Heart left ventricle (tissue), 16 donors: ENCODE data around the gene CYP1B1. TPM values are rescaled to one million over a fixed set of nuclear protein-coding genes. Genes with fewer than 3 reads are reported as not detected.

ENCODE experiments used
- ATAC-seq, 4 donors: fragments of 200-7000 bp; cut with Tn5 transposase; one replicate each; pipeline ENCODE4 v1.9.1; 2020 to 2022; ENCODE audit warnings: moderate library complexity in 4 of 4, mild to moderate bottlenecking in 3 of 4, moderate number of reproducible peaks in 1 of 4
- DNase-seq, 5 donors: peaks; one replicate each; pipeline ENCODE4 v3.0.0-alpha.2; 2020
- H3K27ac ChIP-seq, 12 donors: fragments of 200-600 bp; sonication (generic) in 4 of 12; one replicate each; pipeline versions ENCODE4 v1.5.0 to v1.8.0; 2016 to 2022; ENCODE audit warnings: mild to moderate bottlenecking in 2 of 12
- H3K27me3 ChIP-seq, 9 donors: fragments of 200-600 bp; sonication (generic) in 2 of 9; one replicate each; pipeline versions ENCODE4 v1.5.1 to v1.8.0; 2016 to 2022; ENCODE audit warnings: mild to moderate bottlenecking in 3 of 9
- H3K36me3 ChIP-seq, 9 donors: fragments of 200-600 bp; sonication (generic) in 2 of 9; one replicate each; pipeline versions ENCODE4 v1.5.0 to v1.8.0; 2018 to 2022; ENCODE audit warnings: mild to moderate bottlenecking in 2 of 9
- H3K4me1 ChIP-seq, 12 donors: fragments of 200-600 bp; sonication (generic) in 4 of 12; one replicate each; pipeline versions ENCODE4 v1.5.0 to v1.8.0; 2016 to 2022; ENCODE audit warnings: mild to moderate bottlenecking in 3 of 12
- H3K4me3 ChIP-seq, 12 donors: fragments of 200-600 bp; sonication (generic) in 4 of 12; one replicate each; pipeline versions ENCODE4 v1.5.0 to v1.8.0; 2017 to 2022; ENCODE audit warnings: mild to moderate bottlenecking in 9 of 12, moderate library complexity in 4 of 12
- H3K9me3 ChIP-seq, 12 donors: fragments of 200-600 bp; sonication (generic) in 4 of 12; one replicate each; pipeline versions ENCODE4 v1.5.0 to v1.8.0; 2016 to 2022; ENCODE audit warnings: mild to moderate bottlenecking in 1 of 12
- POLR2A ChIP-seq, 2 donors: fragments of 450-650 bp; IDR thresholded peaks; one replicate each; pipeline ENCODE4 v1.6.1; 2017; ENCODE audit warnings: antibody characterized with exemption in 2 of 2, mild to moderate bottlenecking in 2 of 2, moderate library complexity in 2 of 2
- WGBS, 4 donors: extraction: QIAGEN DNeasy Blood & Tissue Kit in 2 of 4; methylation state at CpG; one replicate each; pipeline versions ENCODE4 v1.1.5 to v1.1.7; 2013 to 2018; 5-methylcytosine and 5-hydroxymethylcytosine counted together
- intact Hi-C, 10 donors: fragments of 100-400 bp; cut with DNase I; formaldehyde crosslinking; loops; one replicate each; pipeline versions ENCODE4 v1.11.1 to v1.14.2; 2022
- polyA plus RNA-seq, 2 donors: library from polyadenylated mRNA; stranded (reverse); fragments of 200-250 nt; gene quantifications; one replicate each; pipeline ENCODE4 v1.2.3, GENCODE V29; 2013
- total RNA-seq, 9 donors: library from RNA; depleted of rRNA in 2 of 9; stranded (reverse); fragments of >200 nt in 2 of 9; fragmentation: NEBNext Ultra II Directional in 3 of 9; extraction: Animal tissue kit (Norgen Biotek cat#: 25700) in 3 of 9; gene quantifications; one replicate each; pipeline versions ENCODE4 v1.1.0 to v1.2.4, GENCODE V29; 2016 to 2023
- TF ChIP-seq, protein P1 (sequence below), 12 donors: fragments of 200-600 bp; sonication (generic) in 4 of 12; IDR thresholded peaks; one replicate each; pipeline versions ENCODE4 v1.5.0 to v1.8.0; 2018 to 2022; ENCODE audit warnings: antibody characterized with exemption in 12 of 12, mild to moderate bottlenecking in 5 of 12
- donor health status: ischemic (EF 13 %, LVEDD 7.1; RV severe dilation, severe dysfunction).
- donor health status: healthy with polysubstance abuse.
- donor health status: DM: no; HTN: yes; CAD: no.
- donor health status: DM: no; HTN: no; CAD: no.
- donor health status: ischemic (EF 25% LVEDD 6.9; RV normal size, moderate dysfunction).
- donor health status: ischemic (EF 25% LVEDD 5.7; RV mildly dilated, moderate dysfunction).
- donor health status: healthy.
- donor health status: DM: yes; HTN: yes; CAD: no.
- donor health status: ischemic (EF 35%, LVEDD 5.7; RV mildly dilated, moderate dysfunction).
- donor health status: nonischemic (EF 11% LVEDD 7.7; RV severe dilation, severe dysfunction).
- donor health status: DM: yes; HTN: yes; CAD: no.
- donor health status: PGD.
- donor health status: ischemic (EF 29% LVEDD 5.4; RV normal size, mild dysfunction).
- donor health status: nonischemic (EF 23%, LVEDD 6.1; RV moderate dilation, normal function).

Gene CYP1B1
- total and polyA plus RNA-seq, 11 donors: 3.9 to 68.8 (median 20.5) TPM

DNA sequence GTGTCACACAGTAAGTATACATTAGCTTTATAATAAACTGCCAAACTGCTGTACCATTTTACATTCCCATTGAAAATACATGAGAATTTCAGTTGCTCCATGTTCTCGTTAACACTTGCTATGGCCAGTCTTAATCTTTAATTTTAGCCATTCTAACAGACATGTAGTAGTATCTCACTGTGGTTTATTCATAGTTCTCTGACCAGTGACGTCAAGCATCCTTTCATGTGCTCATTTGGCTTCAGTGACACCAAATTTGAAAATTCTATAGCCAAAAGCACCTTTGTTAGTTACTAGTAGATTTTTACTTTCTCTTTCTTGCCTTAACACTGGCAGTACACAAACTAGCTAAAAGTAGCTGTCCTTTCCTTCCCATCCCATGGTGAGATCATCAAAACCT is 43.0 kb downstream of the CYP1B1 start:
- H3K36me3 ChIP-seq: no peaks in the 10 kb centered on the region
- DNase-seq: no peak
- no peak for TF ChIP-seq POLR2A (IDR thresholded peaks at IDR 0.05)
- WGBS, 4 donors: 95 to 100% (median 95%) methylated on average over 2 of the region's 2 CpGs
- H3K9me3 ChIP-seq: no peaks in the 10 kb centered on the region
- no peak overlapping the region for H3K27ac ChIP-seq
- H3K4me1 ChIP-seq: peaks cover 0 to 20% (median 7%) of the 10 kb centered on the region in 12 donors
- H3K4me3 ChIP-seq: no peak overlapping the region
- intact Hi-C loops: no loop called here
- ATAC-seq: no peak
- peaks cover 0 to 26% (median 5%) of the 10 kb centered on the region in 9 donors for H3K27me3 ChIP-seq

DNA sequence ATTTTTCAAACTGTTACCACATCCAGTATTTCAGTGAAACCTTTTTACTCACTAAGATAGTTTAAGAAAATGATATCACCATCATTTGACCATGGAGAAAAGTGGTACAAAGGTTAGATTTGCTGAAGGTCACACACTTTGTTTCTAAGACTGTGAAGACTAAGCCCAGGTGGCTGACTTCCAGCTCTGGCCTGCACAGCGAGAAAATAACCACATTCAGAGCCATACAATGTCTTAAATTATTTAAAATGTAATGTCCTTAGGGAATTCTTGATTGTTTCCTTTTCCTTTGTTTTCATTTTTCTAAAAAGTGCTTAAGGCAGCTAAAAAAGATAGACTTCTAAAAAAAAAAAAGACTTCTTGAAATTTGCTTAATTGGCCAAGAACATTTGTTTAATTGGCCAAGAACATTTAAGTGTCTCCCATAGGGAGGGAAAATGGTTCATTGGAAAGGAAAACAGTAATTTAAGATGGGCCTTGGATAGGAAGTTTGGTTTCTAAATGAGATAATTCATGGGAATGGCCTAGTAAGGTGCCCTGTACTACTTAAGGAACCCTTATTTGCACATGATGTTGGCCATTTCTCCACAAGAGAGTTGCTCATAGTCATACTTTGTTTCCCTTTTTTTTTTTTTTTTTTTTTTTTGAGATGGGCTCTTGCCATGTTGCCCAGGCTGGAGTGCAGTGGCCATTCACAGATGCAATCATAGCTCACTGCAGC is 45.2 kb downstream of the CYP1B1 start:
- TF ChIP-seq, protein P1, sequence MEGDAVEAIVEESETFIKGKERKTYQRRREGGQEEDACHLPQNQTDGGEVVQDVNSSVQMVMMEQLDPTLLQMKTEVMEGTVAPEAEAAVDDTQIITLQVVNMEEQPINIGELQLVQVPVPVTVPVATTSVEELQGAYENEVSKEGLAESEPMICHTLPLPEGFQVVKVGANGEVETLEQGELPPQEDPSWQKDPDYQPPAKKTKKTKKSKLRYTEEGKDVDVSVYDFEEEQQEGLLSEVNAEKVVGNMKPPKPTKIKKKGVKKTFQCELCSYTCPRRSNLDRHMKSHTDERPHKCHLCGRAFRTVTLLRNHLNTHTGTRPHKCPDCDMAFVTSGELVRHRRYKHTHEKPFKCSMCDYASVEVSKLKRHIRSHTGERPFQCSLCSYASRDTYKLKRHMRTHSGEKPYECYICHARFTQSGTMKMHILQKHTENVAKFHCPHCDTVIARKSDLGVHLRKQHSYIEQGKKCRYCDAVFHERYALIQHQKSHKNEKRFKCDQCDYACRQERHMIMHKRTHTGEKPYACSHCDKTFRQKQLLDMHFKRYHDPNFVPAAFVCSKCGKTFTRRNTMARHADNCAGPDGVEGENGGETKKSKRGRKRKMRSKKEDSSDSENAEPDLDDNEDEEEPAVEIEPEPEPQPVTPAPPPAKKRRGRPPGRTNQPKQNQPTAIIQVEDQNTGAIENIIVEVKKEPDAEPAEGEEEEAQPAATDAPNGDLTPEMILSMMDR (IDR thresholded peaks at IDR 0.05): no peak
- WGBS, 4 donors: 21 to 58% (median 35%) methylated on average over 1 of the region's 1 CpG
- Histone ChIP-seq H3K27ac (no peak overlapping the region), H3K9me3 (no peaks in the 10 kb centered on the region), H3K27me3 (peaks cover 0 to 7% (median 3%) of the 10 kb centered on the region in 9 donors), H3K4me3 (no peak overlapping the region), H3K36me3 (no peaks in the 10 kb centered on the region), H3K4me1 (peaks cover 0 to 18% (median 7%) of the 10 kb centered on the region in 12 donors)
- intact Hi-C loops: no loop called here
- ATAC-seq: no peak
- DNase-seq: no peak

DNA sequence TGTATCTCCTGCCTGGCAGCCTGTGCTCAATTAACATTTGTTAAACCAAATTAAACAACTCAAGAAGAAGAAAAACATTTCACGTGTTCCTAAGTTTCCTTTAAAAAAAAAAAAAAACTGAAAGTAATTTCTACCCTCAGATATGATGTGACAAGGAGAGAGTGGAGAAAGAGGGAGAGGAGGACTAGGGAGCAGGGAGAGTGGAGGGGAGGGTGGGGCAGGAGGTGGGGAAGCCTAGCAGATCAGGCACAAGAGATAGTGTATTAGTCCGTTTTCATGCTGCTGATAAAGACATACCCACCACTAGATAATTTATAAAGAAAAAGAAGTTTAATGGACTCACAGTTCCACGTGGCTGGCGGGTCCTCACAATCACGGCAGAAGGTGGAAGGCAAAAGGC is 46.4 kb downstream of the CYP1B1 start:
- DNase-seq (no peak), ATAC-seq (no peak)
- Histone ChIP-seq H3K4me3 (no peak overlapping the region), H3K9me3 (no peaks in the 10 kb centered on the region), H3K27me3 (no peaks in the 10 kb centered on the region), H3K4me1 (peaks cover 0 to 18% (median 7%) of the 10 kb centered on the region in 12 donors), H3K36me3 (no peaks in the 10 kb centered on the region), H3K27ac (no peak overlapping the region)
- WGBS, 4 donors: 83 to 92% (median 88%) methylated on average over 5 of the region's 5 CpGs
- intact Hi-C loops: no loop called here
- no peak for TF ChIP-seq POLR2A (IDR thresholded peaks at IDR 0.05)
- TF ChIP-seq, protein P1 (IDR thresholded peaks at IDR 0.05): no peak

DNA sequence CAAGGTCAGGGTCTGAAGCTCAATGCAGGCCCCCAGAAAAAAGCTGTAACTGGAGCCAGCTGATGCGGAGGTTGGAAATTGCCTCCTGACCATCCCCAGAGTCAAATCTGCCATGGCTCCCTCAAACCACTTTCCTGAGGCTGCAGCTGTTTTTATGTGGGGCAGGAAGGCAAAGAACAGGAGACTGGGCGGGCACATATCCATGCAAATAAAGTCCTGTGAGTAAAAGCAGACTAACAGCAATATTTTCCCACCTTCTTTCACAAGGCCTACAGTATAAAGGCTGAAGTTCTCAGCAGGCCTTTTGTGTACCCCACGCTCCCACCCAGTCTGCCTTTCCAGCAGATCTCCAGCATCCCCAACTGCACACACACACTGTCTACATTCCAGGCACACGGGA is 47.1 kb downstream of the CYP1B1 start:
- Histone ChIP-seq H3K27me3 (no peaks in the 10 kb centered on the region), H3K36me3 (no peaks in the 10 kb centered on the region), H3K4me1 (peaks cover 0 to 18% (median 7%) of the 10 kb centered on the region in 12 donors), H3K9me3 (no peaks in the 10 kb centered on the region), H3K27ac (no peak overlapping the region), H3K4me3 (no peak overlapping the region)
- no peak for ATAC-seq
- intact Hi-C loops: no loop called here
- DNase-seq: no peak
- 92 to 97% (median 96%) methylated on average over 4 of the region's 4 CpGs for WGBS, 4 donors
- TF ChIP-seq, protein P1 (IDR thresholded peaks at IDR 0.05): no peak
- no peak for TF ChIP-seq POLR2A (IDR thresholded peaks at IDR 0.05)

DNA sequence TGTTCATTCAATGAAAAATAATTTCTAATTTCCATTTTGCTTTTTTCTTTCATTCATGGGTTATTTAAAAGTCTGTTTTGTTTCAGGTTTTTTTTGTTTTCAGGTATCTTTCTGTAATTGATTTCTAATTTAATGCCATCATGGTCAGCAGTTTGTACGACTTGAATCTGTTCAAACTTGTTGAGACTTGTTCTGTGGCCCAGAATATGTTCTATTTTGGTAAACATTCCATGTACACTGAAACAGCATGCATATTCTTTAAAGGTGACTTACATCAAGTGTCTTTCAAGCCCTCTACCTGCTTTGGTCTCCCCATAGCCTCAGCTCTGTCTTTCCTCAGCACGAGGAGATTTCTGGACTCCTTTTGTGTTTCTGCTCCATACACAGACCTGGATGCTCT is 49.1 kb downstream of the CYP1B1 start:
- no peak for TF ChIP-seq POLR2A (IDR thresholded peaks at IDR 0.05)
- TF ChIP-seq, protein P1 (IDR thresholded peaks at IDR 0.05): no peak

More for the DNA sequence above, 49.1 kb downstream of the CYP1B1 start:
- Histone ChIP-seq H3K4me1 (peaks cover 0 to 18% (median 7%) of the 10 kb centered on the region in 12 donors), H3K4me3 (no peak overlapping the region), H3K27ac (no peak overlapping the region), H3K9me3 (no peaks in the 10 kb centered on the region), H3K27me3 (no peaks in the 10 kb centered on the region), H3K36me3 (no peaks in the 10 kb centered on the region)
- intact Hi-C loops: no loop called here
- no peak for DNase-seq
- ATAC-seq: no peak
- WGBS, 4 donors: 75 to 87% (median 80%) methylated on average over 2 of the region's 2 CpGs
